ENCODE results near the gene PIK3CA. TPM values are rescaled to one million over a fixed set of nuclear protein-coding genes. Genes with fewer than 3 reads are reported as not detected.
"Not testable (repeated sequence)": the region's sequence is repeated elsewhere in the genome, so short reads cannot be mapped to it uniquely, and the experiment has no call there.

Gene PIK3CA
- total RNA-seq, 4 donors from 2014 or later, result 33.7 to 47.5 (median 36.0) TPM

DNA sequence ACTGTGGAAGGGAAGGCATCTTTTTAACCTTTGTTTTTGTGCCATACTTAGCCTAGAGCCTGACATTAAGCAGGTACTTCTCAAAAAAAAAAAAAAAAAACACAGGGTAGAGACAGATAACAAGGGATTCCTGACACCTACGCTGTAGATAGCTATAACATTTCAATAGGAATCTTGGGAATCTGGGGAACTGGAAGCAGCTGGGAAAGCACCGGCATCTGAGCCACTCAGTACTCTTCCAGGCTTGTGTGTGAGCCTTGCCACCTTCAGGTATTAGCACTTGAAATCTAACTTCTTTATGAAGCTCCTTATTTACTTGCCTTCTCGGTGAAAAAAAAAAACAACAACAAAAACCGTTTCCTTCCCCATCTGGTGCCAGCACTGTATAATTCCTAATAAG lies 46.8 kb downstream of the PIK3CA start:
- 43% methylated on average over 4 of the region's 4 CpGs for WGBS
- Histone ChIP-seq H3K27me3 (no peaks in the 10 kb centered on the region), H3K9me3 (no peaks in the 10 kb centered on the region), H3K4me3 (no peak overlapping the region), H3K27ac (replicated peaks in 1 of 4) (peak overlapping the region in 2 of 4 donors; percentile 12 to 15), H3K4me1 (peaks cover 15 to 60% (median 44%) of the 10 kb centered on the region in 4 donors), H3K36me3 (no peaks in the 10 kb centered on the region)
- TF ChIP-seq POLR2AphosphoS5 (IDR thresholded peaks at IDR 0.05) (no peak), EP300 (IDR thresholded peaks at IDR 0.05) (no peak), POLR2A (IDR thresholded peaks at IDR 0.05; ENCODE audit: low read depth) (no peak)
- TF ChIP-seq, protein P1, sequence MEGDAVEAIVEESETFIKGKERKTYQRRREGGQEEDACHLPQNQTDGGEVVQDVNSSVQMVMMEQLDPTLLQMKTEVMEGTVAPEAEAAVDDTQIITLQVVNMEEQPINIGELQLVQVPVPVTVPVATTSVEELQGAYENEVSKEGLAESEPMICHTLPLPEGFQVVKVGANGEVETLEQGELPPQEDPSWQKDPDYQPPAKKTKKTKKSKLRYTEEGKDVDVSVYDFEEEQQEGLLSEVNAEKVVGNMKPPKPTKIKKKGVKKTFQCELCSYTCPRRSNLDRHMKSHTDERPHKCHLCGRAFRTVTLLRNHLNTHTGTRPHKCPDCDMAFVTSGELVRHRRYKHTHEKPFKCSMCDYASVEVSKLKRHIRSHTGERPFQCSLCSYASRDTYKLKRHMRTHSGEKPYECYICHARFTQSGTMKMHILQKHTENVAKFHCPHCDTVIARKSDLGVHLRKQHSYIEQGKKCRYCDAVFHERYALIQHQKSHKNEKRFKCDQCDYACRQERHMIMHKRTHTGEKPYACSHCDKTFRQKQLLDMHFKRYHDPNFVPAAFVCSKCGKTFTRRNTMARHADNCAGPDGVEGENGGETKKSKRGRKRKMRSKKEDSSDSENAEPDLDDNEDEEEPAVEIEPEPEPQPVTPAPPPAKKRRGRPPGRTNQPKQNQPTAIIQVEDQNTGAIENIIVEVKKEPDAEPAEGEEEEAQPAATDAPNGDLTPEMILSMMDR (IDR thresholded peaks at IDR 0.05), result no peak
- intact Hi-C loops (cut with DNase I), result no loop called here
- no peak for DNase-seq (ENCODE audit: extremely low spot score)

DNA sequence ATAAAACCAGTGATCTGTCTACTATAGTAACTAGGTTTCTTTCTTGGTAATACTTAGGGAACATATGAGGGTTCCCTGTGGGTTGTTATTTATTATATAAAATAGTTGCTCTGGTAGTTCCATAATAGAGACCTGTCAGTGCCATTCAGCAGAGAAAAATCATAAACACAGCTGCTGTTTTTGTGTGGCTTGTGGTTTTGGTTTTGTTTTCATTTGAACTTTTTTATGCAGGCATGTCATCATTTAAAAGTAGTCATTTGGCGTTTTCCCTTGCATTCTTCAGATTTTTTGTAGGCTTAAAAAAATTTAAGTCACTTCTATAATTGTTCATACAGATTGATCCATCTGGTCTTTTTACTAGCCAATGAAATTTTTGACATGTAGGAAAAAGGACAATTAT lies 47.9 kb downstream of the PIK3CA start:
- Histone ChIP-seq H3K27me3 (no peaks in the 10 kb centered on the region), H3K9me3 (no peaks in the 10 kb centered on the region), H3K4me1 (peaks cover 12 to 49% (median 33%) of the 10 kb centered on the region in 4 donors), H3K36me3 (peaks cover 0 to 5% (median 0%) of the 10 kb centered on the region in 4 donors), H3K27ac (replicated peaks in 1 of 4) (peak overlapping the region in 1 of 4 donors; percentile 15), H3K4me3 (no peak overlapping the region)
- TF ChIP-seq EP300 (IDR thresholded peaks at IDR 0.05) (no peak), POLR2AphosphoS5 (IDR thresholded peaks at IDR 0.05) (no peak), POLR2A (IDR thresholded peaks at IDR 0.05; ENCODE audit: low read depth) (no peak)
- TF ChIP-seq, protein P1 (IDR thresholded peaks at IDR 0.05), result no peak
- DNase-seq (ENCODE audit: extremely low spot score), result no peak
- WGBS, result 18% methylated on average over 1 of the region's 1 CpG
- intact Hi-C loops (cut with DNase I), result no loop called here

DNA sequence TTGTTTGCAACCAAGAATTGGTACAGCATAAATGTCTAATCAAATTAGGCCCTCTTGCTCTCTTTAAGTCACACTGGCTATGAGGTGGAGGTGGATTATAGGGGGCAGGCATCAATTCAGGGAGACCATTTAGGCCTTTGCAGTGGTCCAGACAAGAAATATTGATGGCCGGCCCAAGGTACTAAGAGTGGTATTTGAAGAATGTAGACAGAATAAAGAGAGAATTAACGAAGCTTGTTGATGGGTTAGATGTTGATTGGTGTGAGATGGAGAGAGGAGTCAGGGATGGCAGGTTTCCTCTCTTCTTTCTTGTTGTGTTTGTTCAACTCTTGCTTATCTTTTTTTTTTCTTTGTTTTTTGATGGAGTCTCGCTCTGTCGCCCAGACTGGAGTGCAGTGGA lies 48.5 kb downstream of the PIK3CA start:
- H3K27me3 ChIP-seq, result no peaks in the 10 kb centered on the region
- H3K36me3 ChIP-seq, result peaks cover 0 to 10% (median 2%) of the 10 kb centered on the region in 4 donors
- no peak overlapping the region for H3K4me3 ChIP-seq
- peaks cover 12 to 43% (median 27%) of the 10 kb centered on the region in 4 donors for H3K4me1 ChIP-seq
- DNase-seq (ENCODE audit: extremely low spot score), result no peak
- no peak overlapping the region for H3K27ac ChIP-seq (replicated peaks in 1 of 4)
- WGBS, result 89% methylated on average over 4 of the region's 4 CpGs
- no peaks in the 10 kb centered on the region for H3K9me3 ChIP-seq
- intact Hi-C loops (cut with DNase I), result no loop called here
- TF ChIP-seq EP300 (IDR thresholded peaks at IDR 0.05), result no peak
- TF ChIP-seq, protein P1 (IDR thresholded peaks at IDR 0.05), result no peak
- no peak for TF ChIP-seq POLR2A (IDR thresholded peaks at IDR 0.05; ENCODE audit: low read depth)
- TF ChIP-seq POLR2AphosphoS5 (IDR thresholded peaks at IDR 0.05), result no peak

DNA sequence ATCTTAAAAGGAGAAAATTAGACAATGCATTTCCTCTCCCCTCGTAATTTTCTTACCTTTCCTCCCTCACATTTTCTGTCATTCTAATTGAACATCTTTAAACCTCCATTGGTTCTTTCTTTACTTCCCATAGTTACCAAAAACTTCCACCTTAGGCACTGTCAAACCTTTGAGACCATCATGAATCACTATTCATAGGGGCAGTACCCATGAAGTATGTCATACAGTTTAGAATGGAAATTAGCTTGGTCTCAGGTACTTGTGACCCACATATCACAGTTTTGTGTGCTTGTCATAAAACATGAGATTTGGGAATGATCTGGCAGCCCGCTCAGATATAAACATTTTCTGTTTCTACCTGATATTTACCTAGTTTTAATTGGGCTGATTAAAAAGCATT lies 52.6 kb downstream of the PIK3CA start:
- Histone ChIP-seq H3K27ac (replicated peaks in 1 of 4) (no peak overlapping the region), H3K4me1 (peaks cover under 1 to 18% (median 12%) of the 10 kb centered on the region in 4 donors), H3K27me3 (no peaks in the 10 kb centered on the region), H3K9me3 (no peaks in the 10 kb centered on the region), H3K36me3 (peaks cover 0 to 43% (median 21%) of the 10 kb centered on the region in 4 donors), H3K4me3 (no peak overlapping the region)
- WGBS, result 98% methylated on average over 2 of the region's 2 CpGs
- TF ChIP-seq, protein P1 (IDR thresholded peaks at IDR 0.05), result no peak
- TF ChIP-seq POLR2AphosphoS5 (IDR thresholded peaks at IDR 0.05) (no peak), POLR2A (IDR thresholded peaks at IDR 0.05; ENCODE audit: low read depth) (no peak), EP300 (IDR thresholded peaks at IDR 0.05) (no peak)
- no peak for DNase-seq (ENCODE audit: extremely low spot score)
- intact Hi-C loops (cut with DNase I), result no loop called here

DNA sequence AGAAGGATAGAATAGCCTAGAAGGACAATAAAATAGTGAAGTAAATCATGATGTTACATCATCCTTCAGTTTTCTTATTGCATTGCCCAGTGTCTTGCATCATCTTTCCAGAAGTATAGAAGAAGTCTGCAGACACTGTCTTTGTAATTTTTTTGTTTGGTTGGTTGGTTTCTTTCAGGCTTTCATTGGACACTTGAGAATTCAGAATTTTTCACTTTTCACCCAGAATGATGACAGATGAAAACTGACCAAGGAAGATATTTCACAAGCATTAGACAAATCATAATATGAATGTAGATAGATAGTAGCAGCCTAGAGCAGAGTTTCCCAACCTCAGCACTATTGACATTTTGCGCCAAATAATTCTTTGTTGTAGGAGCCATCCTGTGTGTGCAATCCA lies 67.4 kb downstream of the PIK3CA start:
- intact Hi-C loops (cut with DNase I); H3K4me1 ChIP-seq; DNase-seq (ENCODE audit: extremely low spot score); H3K27me3 ChIP-seq; H3K27ac ChIP-seq (replicated peaks in 1 of 4); H3K4me3 ChIP-seq; H3K9me3 ChIP-seq: not testable (repeated sequence)
- peaks cover 2 to 52% (median 26%) of the 10 kb centered on the region in 4 donors for H3K36me3 ChIP-seq
- WGBS, result no CpG with 5 or more reads among the region's 1 CpG

DNA sequence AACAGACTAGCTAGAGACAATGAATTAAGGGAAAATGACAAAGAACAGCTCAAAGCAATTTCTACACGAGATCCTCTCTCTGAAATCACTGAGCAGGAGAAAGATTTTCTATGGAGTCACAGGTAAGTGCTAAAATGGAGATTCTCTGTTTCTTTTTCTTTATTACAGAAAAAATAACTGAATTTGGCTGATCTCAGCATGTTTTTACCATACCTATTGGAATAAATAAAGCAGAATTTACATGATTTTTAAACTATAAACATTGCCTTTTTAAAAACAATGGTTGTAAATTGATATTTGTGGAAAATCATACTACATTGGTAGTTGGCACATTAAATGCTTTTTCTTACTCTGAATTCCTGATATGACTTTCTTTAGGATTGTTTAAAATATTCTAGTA lies 70.1 kb downstream of the PIK3CA start:
- H3K4me3 ChIP-seq; intact Hi-C loops (cut with DNase I); DNase-seq (ENCODE audit: extremely low spot score); H3K9me3 ChIP-seq; H3K27me3 ChIP-seq; H3K4me1 ChIP-seq; H3K27ac ChIP-seq (replicated peaks in 1 of 4): not testable (repeated sequence)
- 81% methylated on average over 1 of the region's 1 CpG for WGBS
- H3K36me3 ChIP-seq, result peaks cover 0 to 47% (median 17%) of the 10 kb centered on the region in 4 donors
